DMS114 treated with DMSO at 0.1 percent for 48 hours (cell line): ENCODE data around the gene GOLGA6L2.

Experiments
- DNase-seq: peaks from one replicate; lab custom pipeline; 2025; ENCODE audit not compliant: unreplicated experiment; lab: John Stamatoyannopoulos, UW

The GOLGA6L2 gene

GRCh38 chr15:23395030-23395692, 51.9 kb downstream of the GOLGA6L2 start:
- no peak for DNase-seq
